ENCODE measurements around the gene CD160. TPM values are rescaled to one million over a fixed set of nuclear protein-coding genes. Genes with fewer than 3 reads are reported as not detected.
"Not testable (repeated sequence)": the region's sequence is repeated elsewhere in the genome, so short reads cannot be mapped to it uniquely, and the experiment has no call there.

Gene CD160
- polyA plus RNA-seq, 3 donors, result 0.05 to 0.34 (median 0.25) TPM

DNA sequence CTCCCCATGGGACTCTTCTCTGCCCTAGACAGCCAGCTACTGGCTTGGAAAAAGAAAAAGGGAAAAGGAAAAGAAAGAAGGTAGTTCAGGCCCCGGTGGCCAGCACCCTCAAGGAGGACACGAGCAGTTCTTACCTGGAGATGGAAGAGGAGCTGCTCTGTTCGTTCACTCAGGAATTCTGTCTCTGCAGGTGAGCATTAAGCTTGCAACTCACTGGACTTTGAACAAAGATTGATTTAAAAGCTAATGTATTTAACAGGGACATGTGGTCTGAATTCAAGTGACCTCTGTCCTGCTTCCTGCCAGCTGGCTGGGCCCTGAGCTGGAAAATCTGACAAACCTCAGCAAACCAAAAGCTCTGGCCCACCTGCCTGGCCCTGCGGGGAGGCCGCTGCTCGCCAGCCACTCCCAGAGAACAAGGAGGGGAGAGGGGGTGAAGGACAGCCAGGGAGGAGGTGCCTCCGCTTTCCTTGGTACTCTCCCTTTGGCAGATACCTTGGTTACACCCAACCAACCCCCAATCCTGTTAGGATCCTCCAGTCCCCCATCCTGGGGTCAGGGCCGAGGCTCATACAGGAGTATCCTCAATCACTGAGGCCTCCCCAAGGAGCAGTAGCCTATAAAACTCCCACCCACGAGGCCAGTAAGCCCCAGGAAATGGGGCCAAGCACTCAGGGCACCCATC is 12.0 kb upstream of the CD160 start, which contains the start of gene PDZK1:
Gene PDZK1, minus strand, starts transcription at position 186 of the 685 bp plus-strand sequence. CDS start 19,347 bp downstream, outside the sequence.
- no peak within 1 kb of the TSS for H3K27ac ChIP-seq (ENCODE audit: low read depth, low read length)
- WGBS, 3 donors, result 37 to 80% (median 65%) methylated on average over 9 of the region's 9 CpGs

DNA sequence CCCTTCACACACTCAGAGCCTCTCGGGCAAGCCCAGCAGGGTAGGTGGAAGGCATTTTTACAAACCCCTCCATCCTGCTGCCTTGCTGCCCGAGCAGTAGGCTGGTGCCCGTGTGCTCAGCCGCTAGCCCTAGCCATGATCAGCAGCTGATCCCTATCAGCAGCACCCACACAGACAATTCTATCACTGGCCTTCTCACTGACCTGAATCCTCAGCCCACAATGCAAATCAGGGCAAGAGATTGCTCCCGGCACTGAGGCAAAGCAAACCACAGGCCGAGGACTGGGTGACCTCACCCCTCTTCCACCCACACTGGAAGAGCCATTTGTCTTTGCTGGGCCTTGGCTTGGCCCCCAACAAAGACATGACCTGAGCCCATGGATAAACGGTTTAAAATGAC is 11.2 kb upstream of the CD160 start:
- 62 to 69% (median 67%) methylated on average over 7 of the region's 7 CpGs for WGBS, 3 donors

DNA sequence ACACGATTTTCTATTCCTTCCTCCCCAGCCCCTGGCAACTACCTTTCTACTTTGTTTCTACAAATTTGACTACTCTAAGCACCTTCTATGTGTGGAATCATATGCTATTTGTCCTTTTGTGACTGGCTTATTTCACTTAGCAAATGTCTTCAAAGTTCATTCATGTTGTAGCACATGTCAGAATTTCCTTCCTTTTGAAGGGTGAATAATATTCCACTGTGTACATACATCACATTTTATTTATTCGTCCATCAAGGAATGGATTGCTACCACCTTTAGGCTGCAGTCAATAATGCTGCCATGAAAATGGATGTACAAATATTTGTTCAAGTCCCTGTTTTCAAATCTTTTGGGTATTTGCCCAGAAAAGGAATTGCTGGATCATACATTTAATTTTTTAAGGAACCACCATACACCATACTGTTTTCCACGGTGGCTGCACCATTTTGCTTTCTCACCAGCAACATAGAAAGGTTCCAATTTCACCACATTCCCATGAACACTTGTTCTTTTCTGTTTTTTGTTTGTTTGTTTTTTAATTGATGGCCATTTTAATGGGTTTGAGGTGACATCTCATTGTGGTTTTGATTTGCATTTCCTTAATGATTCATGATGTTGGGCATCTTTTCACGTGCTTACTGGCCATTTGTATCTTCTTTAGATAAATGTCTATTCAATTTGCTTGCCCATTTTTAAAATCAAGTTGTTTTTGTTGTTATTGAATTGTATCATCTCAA is 8.8 kb upstream of the CD160 start:
- no peak overlapping the region for H3K27ac ChIP-seq (ENCODE audit: low read depth, low read length)
- 50 to 82% (median 80%) methylated on average over 4 of the region's 4 CpGs for WGBS, 3 donors

More for the DNA sequence above, 11.2 kb upstream of the CD160 start:
- H3K27ac ChIP-seq (ENCODE audit: low read depth, low read length), result no peak overlapping the region

- 23 to 76% (median 65%) methylated on average over 3 of the region's 3 CpGs for WGBS, 3 donors
- H3K27ac ChIP-seq (ENCODE audit: low read depth, low read length), result no peak overlapping the region
These were observed 8.1 kb upstream of the CD160 start for GRCh38 chr1:145711213-145711651.

- H3K27ac ChIP-seq (ENCODE audit: low read depth, low read length), result no peak overlapping the region
- 30 to 73% (median 69%) methylated on average over 6 of the region's 6 CpGs for WGBS, 3 donors
These were observed 4.7 kb upstream of the CD160 start for GRCh38 chr1:145714524-145715111.

- WGBS, 3 donors, result 62 to 76% (median 72%) methylated on average over 10 of the region's 10 CpGs
- no peak overlapping the region for H3K27ac ChIP-seq (ENCODE audit: low read depth, low read length)
These were observed 2.5 kb upstream of the CD160 start for GRCh38 chr1:145716641-145717345.

DNA sequence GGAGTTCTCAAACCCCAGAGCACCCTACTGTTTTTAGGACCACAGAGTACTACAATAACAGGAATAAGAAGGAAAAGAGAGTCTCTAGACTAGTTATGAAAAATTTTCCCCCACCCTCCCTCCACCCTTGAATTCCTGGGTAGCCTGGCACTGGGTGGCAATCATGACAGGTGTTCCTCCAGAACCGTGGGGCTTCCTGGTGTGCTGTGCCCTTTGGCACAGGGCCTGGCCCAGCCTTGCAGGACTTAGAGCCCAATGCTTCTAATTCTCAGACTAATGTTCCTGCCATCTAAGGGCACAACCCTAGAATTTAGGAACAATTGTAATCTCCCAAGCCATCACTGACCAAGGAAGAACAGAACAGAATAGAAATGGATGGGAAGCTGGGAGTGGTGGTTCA is 1.5 kb upstream of the CD160 start:
- no peak overlapping the region for H3K27ac ChIP-seq (ENCODE audit: low read depth, low read length)
- 7 to 79% (median 64%) methylated on average over 1 of the region's 1 CpG for WGBS, 3 donors

- WGBS, 3 donors, result 95 to 98% (median 96%) methylated on average over 5 of the region's 5 CpGs
- H3K27ac ChIP-seq (ENCODE audit: low read depth, low read length), result not testable (repeated sequence)
These were observed 834 bp upstream of the CD160 start for GRCh38 chr1:145718465-145718864.

- WGBS, 3 donors, result 40 to 61% (median 42%) methylated on average over 5 of the region's 5 CpGs
- H3K27ac ChIP-seq (ENCODE audit: low read depth, low read length), result no peak overlapping the region
These were observed 1.2 kb downstream of the CD160 start for GRCh38 chr1:145720556-145720877.

DNA sequence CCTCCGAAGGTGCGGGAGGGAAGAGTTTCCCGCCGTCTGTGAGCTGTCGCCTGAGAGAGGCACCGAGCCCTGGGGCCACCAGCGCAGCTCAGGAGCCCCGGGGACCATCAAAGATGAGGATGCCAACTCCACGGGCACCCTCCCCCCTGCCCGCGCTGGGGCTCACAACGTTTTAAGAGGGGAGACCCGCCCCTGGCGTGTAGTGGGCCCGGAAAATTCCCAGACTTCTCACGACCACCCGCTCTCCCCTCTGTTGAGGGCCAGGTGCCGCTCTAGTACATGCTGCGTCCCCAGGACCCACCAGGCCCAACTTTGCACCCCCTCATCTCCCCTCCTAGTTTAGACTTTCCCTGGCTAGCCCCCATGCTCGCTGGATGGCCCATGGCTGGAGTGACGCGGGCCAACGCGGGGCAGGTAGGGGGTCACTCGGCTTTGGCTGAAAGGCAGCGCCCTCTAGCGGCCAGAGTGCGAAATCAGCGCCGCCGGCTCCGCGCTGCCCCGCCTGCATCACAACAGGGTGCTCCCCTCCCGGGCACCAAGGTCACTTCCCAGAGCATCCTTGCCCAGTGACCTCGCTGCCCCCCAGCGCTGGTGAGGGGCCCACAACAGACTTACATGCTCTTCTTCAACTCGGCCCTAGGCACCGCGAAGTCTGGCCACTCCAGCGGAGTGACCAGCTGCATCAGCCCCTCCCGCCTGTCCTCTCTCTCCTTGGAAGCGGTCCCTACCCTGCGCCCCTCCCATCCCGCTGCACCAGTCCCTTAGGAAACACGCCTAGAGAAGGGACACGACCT is 1.8 kb downstream of the CD160 start:
- no peak overlapping the region for H3K27ac ChIP-seq (ENCODE audit: low read depth, low read length)
- WGBS, 3 donors, result 6 to 11% (median 7%) methylated on average over 47 of the region's 47 CpGs

- H3K27ac ChIP-seq (ENCODE audit: low read depth, low read length), result not testable (repeated sequence)
- 96 to 98% (median 98%) methylated on average over 5 of the region's 5 CpGs for WGBS, 3 donors
These were observed 6.9 kb downstream of the CD160 start for GRCh38 chr1:145726193-145726592.

DNA sequence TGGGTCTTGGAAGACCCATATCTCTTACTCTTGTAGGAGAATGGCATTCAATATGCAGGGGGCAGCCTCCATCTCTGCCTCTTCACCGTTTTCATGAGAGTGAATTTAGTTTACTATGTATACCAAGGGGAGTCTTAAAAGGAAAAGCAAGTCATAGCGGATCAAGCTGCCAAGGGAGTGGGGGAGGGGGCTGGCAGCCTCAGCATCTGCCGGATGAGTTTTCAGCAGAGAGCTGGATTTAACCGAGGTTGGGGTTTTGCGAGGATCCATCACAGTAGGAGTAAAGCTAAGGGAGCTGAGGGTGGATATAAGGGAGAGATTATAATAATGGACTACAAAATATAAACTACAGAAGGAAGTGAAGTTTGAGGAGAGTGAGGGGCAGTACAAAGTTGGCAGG is 9.9 kb downstream of the CD160 start:
- 55 to 69% (median 66%) methylated on average over 5 of the region's 5 CpGs for WGBS, 3 donors
- no peak overlapping the region for H3K27ac ChIP-seq (ENCODE audit: low read depth, low read length)

DNA sequence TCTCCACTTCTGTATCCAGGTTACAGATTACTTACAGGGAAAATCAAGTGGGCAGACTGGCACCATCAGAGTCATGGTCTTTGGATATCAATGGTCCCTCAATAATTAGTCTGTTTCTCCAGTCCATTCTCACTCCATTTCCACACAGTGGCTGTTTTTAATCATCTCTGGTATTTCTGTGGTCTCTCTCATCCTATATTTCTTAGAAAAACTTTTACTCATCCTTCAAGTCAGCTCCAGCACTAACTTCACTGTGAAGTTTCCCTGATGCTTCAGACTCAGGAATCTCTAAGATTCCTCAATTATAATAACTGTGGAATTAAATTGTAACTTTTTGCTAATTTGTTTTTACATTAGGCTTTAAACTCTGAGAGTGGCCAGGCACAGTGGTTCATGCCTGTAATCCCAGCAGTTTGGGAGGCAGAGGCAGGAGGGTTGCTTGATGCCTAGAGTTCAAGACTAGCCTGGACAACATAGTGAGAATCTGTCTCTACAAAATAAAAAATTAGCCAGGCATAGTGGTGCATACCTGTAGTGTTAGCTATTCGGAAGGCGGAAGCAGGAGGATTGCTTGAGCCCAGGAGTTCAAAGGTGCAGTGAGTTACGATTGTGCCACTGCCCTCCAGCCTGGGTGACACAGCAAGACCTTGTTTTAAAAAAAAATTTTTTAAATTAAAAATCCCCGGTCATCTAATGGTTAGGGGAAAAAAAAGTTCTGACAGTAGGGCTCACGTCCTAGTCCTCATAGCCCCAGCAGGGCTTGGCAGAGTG is 10.6 kb downstream of the CD160 start:
- 84 to 94% (median 92%) methylated on average over 5 of the region's 5 CpGs for WGBS, 3 donors
- H3K27ac ChIP-seq (ENCODE audit: low read depth, low read length), result no peak overlapping the region

- WGBS, 3 donors, result 76 to 82% (median 77%) methylated on average over 4 of the region's 4 CpGs
- H3K27ac ChIP-seq (ENCODE audit: low read depth, low read length), result no peak overlapping the region
These were observed 11.2 kb downstream of the CD160 start for GRCh38 chr1:145730467-145730866.

DNA sequence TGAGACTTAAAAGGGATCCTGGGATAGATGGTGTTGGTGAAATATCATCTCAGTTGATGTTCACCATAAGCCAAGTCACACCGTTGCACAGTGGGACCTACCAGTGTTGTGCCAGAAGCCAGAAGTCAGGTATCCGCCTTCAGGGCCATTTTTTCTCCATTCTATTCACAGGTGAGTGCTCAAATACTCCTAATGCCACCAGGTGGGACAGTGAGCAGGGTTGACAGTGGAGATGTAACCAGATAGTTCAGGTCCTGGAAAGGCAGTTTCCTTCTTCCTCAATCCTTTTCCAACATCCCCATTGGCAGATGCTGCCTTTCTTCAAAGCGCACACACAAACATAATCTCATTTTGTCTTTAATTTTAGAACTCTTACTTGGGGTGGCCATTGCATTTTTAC is 11.6 kb downstream of the CD160 start:
- H3K27ac ChIP-seq (ENCODE audit: low read depth, low read length), result no peak overlapping the region
- WGBS, 3 donors, result 91 to 95% (median 94%) methylated on average over 3 of the region's 3 CpGs

DNA sequence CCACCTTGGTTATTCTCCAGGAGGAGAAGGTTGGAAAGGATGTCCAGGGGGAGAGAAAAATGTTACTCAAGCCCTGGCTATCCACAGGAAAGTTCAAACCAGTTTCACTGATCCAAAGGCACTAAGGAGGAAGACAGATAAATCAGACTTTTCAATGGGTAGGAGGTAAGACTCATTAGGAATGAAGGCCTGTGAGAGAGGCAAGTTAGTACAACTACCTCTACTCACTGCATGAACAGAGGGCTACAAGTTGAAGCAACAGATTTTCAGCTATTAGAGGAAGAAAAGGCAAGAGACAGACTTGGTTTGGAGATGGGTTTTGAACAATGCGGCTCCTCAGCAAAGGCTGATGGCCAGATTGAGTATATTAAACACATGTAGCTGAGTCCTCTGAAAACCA is 16.9 kb downstream of the CD160 start:
- 95 to 100% (median 96%) methylated on average over 1 of the region's 1 CpG for WGBS, 3 donors
- H3K27ac ChIP-seq (ENCODE audit: low read depth, low read length), result no peak overlapping the region

GRCh38 chr1:145740269-145740668 is 21.0 kb downstream of the CD160 start:
- WGBS, 3 donors, result 33 to 89% (median 87%) methylated on average over 4 of the region's 4 CpGs

More at GRCh38 chr1:145740269-145740668, 21.0 kb downstream of the CD160 start:
- no peak overlapping the region for H3K27ac ChIP-seq (ENCODE audit: low read depth, low read length)

All from adipose tissue (tissue), 3 donors.